Measurements from ENCODE around the gene TMEM97.
"Not testable (repeated sequence)": the region's sequence is repeated elsewhere in the genome, so short reads cannot be mapped to it uniquely, and the experiment has no call there.

The TMEM97 gene

GRCh38 chr17:28318759-28319597 lies at the start of gene TMEM97:
TSS of gene TMEM97 (plus strand) at chr17:28319200. CDS start at chr17:28319240, 40 bp downstream.
- peak; percentile 87 to 90 (median 88) for DNase-seq

DNA sequence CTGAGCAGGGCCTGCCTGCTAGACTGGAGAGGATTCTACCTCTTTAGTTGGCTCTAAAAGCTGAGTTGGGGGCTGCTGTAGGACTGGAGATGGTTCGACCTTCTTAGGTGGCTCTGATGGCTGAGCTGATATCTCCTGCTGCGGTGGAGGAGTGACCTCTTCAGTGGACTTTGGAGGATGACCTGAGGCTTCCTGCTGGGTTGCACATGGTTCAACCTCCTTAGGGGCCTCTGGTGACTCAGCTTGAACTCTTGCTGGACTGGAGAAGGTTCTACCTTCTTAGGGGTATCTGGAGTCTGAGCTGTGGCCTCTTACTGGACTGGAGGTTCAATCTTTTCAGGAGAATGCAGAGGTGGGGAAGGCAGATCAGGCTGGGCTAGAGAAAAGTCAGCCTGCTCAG lies 48.9 kb upstream of the TMEM97 start:
- no peak for DNase-seq

GRCh38 chr17:28270926-28271325 lies 48.1 kb upstream of the TMEM97 start:
- DNase-seq = no peak

- DNase-seq = no peak
These were observed 47.6 kb upstream of the TMEM97 start for GRCh38 chr17:28271431-28271830.

GRCh38 chr17:28272166-28272565 lies 46.8 kb upstream of the TMEM97 start:
- no peak for DNase-seq

- DNase-seq = not testable (repeated sequence)
These were observed 45.7 kb upstream of the TMEM97 start for GRCh38 chr17:28273341-28273740.

GRCh38 chr17:28274591-28275265 lies 44.3 kb upstream of the TMEM97 start:
- no peak for DNase-seq

DNA sequence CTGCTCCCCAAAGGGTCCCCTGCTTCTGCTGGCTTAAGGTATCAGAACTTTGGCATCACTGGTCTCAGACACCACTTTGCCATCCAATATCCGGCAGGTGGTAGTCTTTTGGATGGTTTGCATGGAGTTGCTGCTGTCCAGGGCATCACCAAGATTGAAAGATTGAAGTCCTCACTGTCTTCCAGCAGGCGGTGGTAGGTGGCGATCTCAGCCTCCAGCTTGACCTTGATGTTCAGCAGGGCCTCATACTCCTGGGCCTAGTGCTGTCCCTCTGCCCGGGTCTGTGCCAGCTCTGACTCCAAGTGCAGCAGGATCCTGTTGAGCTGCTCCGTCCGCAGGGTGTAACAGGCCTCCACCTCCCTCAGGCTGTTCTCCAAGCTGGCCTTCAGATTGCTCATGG lies 43.0 kb upstream of the TMEM97 start:
- no peak for DNase-seq

GRCh38 chr17:28279411-28279810 lies 39.6 kb upstream of the TMEM97 start:
- DNase-seq = no peak

DNA sequence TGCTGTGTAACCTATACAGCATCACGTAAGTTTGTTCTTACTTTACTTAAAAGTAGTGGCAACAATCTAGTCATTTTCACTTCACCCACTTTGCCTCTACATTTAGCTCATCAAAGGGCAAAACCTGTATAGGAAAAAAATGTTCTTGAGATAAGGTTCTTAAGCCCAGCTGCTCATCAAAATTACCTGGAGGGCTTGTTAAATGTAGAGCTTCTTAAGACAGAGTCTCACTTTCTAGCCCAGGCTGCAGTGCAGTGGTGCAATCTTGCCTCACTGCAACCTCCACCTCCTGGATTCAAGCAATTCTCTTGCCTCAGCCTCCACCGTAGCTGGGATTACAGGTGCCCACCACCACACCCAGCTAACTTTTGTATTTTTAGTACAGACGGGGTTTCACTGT lies 38.2 kb upstream of the TMEM97 start:
- DNase-seq = no peak

GRCh38 chr17:28282596-28282995 lies 36.4 kb upstream of the TMEM97 start:
- no peak for DNase-seq

GRCh38 chr17:28285965-28286364 lies 33.0 kb upstream of the TMEM97 start:
- DNase-seq = no peak

GRCh38 chr17:28290703-28291102 lies 28.3 kb upstream of the TMEM97 start:
- DNase-seq = no peak

DNA sequence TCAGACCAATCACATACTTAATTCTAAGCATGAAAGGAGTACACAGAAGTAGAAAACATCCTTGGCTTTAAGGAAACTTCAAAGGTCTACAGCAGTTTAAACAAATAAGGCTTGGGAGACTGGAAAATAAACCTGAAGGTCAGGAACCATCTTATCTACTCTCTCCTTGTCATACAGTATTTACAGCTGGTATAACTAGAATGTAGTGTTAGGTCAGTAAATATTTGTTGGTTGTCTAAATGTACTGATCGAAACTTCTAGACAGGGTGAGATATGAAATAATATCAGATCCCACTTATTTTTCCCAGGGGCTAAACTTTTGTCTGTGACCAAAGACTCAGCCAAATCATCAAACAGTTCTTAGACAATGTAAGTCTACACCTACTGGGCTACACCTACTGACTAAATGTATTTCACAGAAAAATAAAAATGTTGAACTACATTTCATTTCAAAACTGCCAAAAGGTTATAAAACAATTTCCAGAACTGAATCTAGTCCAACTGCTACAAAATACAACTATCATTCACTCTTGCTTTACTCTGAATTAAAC lies 27.1 kb upstream of the TMEM97 start:
- DNase-seq = no peak

- DNase-seq = not testable (repeated sequence)
These were observed 26.1 kb upstream of the TMEM97 start for GRCh38 chr17:28292878-28293277.

GRCh38 chr17:28293994-28294393 lies 25.0 kb upstream of the TMEM97 start:
- DNase-seq = no peak

- DNase-seq = no peak
These were observed 23.1 kb upstream of the TMEM97 start for GRCh38 chr17:28295677-28296578.

DNA sequence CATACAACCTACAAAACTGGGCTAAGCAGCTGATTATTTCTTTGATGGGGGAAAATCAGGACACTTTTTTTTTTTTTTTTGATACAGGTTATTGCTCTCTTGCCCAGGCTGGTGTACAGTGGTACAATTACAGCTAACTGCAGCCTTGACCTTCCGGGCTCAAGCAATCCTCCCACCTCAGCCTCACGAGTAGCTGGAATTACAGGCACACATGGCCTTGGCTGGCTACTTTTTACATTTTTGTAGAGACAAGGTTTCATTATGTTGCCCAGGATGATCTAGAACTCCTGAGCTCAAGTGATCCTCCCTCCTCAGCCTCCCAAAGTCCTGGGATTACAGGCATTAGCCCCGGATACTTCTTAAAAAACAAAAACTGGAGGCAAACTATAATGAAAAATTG lies 20.6 kb upstream of the TMEM97 start:
- no peak for DNase-seq

DNA sequence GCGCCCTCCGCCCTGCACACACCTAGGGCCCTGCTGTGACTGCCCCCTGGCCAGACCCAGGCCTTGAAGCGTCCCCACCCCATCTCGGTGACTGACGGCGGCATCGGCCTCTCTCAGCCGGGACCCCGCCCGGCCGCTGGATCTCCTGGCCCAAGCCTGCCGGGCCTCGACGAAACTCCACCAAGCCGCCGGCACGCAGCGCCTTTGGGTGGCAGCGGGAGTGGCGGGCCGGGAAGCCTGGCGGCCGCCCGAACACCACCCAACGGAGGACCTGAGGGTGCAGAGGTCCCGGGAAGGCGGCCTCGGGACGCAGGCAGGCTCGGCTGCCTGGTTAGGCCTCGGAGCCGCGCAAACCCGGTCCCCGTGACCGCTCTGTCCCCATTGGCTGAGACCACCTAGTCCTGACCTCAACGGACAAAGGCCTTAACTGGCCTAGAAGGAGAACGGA lies 12.0 kb upstream of the TMEM97 start:
- no peak for DNase-seq

- DNase-seq = no peak
These were observed 5.2 kb upstream of the TMEM97 start for GRCh38 chr17:28313841-28314240.

DNA sequence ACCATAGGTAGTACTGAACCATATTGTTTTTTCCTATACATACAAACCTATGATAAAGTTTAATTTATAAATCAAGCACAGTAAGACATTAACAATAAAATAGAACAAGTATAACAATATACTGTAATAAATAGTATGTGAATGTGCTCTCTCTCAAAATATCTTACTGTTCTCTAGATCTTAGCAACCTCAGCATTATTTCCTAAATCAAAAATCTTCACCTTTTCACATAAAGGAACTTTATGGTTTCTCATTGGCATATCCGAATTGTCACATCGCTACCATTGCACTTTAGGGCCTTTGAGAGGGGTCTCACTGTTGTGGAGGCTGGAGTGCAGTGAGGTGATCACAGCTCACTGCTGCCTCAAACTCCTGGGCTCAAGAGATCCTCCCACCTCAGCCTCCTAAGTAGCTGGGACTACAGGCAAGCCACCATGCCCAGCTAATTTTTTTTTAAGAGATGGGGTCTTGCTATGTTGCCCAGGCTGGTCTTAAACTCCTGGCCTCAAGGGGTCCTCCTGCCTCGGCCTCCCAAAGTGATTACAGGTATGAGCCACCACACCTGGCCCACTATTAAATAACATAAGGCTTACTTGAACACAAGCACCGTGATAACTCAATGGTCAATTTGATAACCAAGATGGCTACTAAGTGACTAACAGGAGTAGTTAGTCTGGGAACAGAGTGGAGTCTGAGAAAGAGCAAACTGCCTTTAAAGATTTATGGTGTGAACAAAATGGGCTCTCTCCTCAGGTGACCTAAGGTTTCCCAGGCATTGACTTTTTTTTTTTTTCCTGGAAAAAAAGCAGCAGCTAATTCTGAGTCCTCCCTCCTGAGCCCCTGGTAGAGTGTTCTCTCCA lies 2.9 kb upstream of the TMEM97 start:
- no peak for DNase-seq

Data from activated CD4-positive, CD25-positive, alpha-beta regulatory T cell (primary cell).